Ishikawa (cell line): Measurements from ENCODE around the gene TMCC3.

ENCODE experiments used
- CEBPB ChIP-seq: IDR thresholded peaks from 2 replicates; pipeline ENCODE4 v1.6.1; 2012
- CREB1 ChIP-seq: IDR thresholded peaks from 2 replicates; pipeline ENCODE4 v1.6.1; 2012; ENCODE audit warnings: low read depth
- EGR1 ChIP-seq: IDR thresholded peaks from 2 replicates; pipeline ENCODE4 v1.6.1; 2012
- EP300 ChIP-seq: IDR thresholded peaks from 2 replicates; pipeline ENCODE4 v1.6.1; 2012; ENCODE audit warnings: borderline replicate concordance
- FOXM1 ChIP-seq: IDR thresholded peaks from 2 replicates; pipeline ENCODE4 v1.6.1; 2012; ENCODE audit warnings: low read depth, borderline replicate concordance
- MAX ChIP-seq: IDR thresholded peaks from 2 replicates; pipeline ENCODE4 v1.6.1; 2012
- NFIC ChIP-seq: IDR thresholded peaks from 2 replicates; pipeline ENCODE4 v1.6.1; 2012
- RAD21 ChIP-seq: IDR thresholded peaks from 2 replicates; pipeline ENCODE4 v1.6.1; 2012; ENCODE audit warnings: low read depth
- TAF1 ChIP-seq: IDR thresholded peaks from 2 replicates; pipeline ENCODE4 v1.6.1; 2012; ENCODE audit warnings: low read depth, mild to moderate bottlenecking
- TCF12 ChIP-seq: IDR thresholded peaks from 2 replicates; pipeline ENCODE4 v1.6.1; 2012; ENCODE audit warnings: low read depth
- TEAD4 ChIP-seq: IDR thresholded peaks from 2 replicates; pipeline ENCODE4 v1.6.1; 2012
- YY1 ChIP-seq: IDR thresholded peaks from 2 replicates; pipeline ENCODE4 v1.6.1; 2012; ENCODE audit warnings: low read depth
- ZBTB7A ChIP-seq: IDR thresholded peaks from 2 replicates; pipeline ENCODE4 v1.6.1; 2012; ENCODE audit warnings: low read depth
- TF ChIP-seq, protein P1 (sequence below): IDR thresholded peaks from 2 replicates; pipeline ENCODE4 v1.6.1; 2012
- TF ChIP-seq, protein P2 (sequence below): IDR thresholded peaks from 2 replicates; pipeline ENCODE4 v1.6.1; 2012; ENCODE audit warnings: low read depth, mild to moderate bottlenecking

Gene TMCC3

GRCh38 chr12:94694732-94695131 lies 44.4 kb upstream of the TMCC3 start:
- TF ChIP-seq, protein P1, sequence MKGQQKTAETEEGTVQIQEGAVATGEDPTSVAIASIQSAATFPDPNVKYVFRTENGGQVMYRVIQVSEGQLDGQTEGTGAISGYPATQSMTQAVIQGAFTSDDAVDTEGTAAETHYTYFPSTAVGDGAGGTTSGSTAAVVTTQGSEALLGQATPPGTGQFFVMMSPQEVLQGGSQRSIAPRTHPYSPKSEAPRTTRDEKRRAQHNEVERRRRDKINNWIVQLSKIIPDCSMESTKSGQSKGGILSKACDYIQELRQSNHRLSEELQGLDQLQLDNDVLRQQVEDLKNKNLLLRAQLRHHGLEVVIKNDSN, result no peak

- TF ChIP-seq FOXM1 (no peak), TAF1 (no peak), NFIC (no peak), CREB1 (no peak), EP300 (no peak), CEBPB (no peak), TCF12 (no peak), EGR1 (no peak), RAD21 (no peak), TEAD4 (no peak), ZBTB7A (no peak)
- TF ChIP-seq, protein P2, sequence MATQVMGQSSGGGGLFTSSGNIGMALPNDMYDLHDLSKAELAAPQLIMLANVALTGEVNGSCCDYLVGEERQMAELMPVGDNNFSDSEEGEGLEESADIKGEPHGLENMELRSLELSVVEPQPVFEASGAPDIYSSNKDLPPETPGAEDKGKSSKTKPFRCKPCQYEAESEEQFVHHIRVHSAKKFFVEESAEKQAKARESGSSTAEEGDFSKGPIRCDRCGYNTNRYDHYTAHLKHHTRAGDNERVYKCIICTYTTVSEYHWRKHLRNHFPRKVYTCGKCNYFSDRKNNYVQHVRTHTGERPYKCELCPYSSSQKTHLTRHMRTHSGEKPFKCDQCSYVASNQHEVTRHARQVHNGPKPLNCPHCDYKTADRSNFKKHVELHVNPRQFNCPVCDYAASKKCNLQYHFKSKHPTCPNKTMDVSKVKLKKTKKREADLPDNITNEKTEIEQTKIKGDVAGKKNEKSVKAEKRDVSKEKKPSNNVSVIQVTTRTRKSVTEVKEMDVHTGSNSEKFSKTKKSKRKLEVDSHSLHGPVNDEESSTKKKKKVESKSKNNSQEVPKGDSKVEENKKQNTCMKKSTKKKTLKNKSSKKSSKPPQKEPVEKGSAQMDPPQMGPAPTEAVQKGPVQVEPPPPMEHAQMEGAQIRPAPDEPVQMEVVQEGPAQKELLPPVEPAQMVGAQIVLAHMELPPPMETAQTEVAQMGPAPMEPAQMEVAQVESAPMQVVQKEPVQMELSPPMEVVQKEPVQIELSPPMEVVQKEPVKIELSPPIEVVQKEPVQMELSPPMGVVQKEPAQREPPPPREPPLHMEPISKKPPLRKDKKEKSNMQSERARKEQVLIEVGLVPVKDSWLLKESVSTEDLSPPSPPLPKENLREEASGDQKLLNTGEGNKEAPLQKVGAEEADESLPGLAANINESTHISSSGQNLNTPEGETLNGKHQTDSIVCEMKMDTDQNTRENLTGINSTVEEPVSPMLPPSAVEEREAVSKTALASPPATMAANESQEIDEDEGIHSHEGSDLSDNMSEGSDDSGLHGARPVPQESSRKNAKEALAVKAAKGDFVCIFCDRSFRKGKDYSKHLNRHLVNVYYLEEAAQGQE, result no peak
Observed at GRCh38 chr12:94690198-94690771, 39.9 kb upstream of the TMCC3 start.

- no peak for TF ChIP-seq EP300
- TF ChIP-seq ZBTB7A, result no peak
- TF ChIP-seq RAD21, result no peak
- TF ChIP-seq TEAD4, result no peak
- no peak for TF ChIP-seq TAF1
- no peak for TF ChIP-seq EGR1
- no peak for TF ChIP-seq FOXM1
- TF ChIP-seq, protein P2, result no peak
- no peak for TF ChIP-seq MAX
- no peak for TF ChIP-seq NFIC
- TF ChIP-seq, protein P1, result no peak
- TF ChIP-seq CREB1, result no peak
- no peak for TF ChIP-seq YY1
- TF ChIP-seq TCF12, result no peak
- no peak for TF ChIP-seq CEBPB
Observed at GRCh38 chr12:94689646-94690036, 39.3 kb upstream of the TMCC3 start.

- TF ChIP-seq CEBPB (no peak), FOXM1 (no peak)
Observed at GRCh38 chr12:94689002-94689645, 38.8 kb upstream of the TMCC3 start.

DNA sequence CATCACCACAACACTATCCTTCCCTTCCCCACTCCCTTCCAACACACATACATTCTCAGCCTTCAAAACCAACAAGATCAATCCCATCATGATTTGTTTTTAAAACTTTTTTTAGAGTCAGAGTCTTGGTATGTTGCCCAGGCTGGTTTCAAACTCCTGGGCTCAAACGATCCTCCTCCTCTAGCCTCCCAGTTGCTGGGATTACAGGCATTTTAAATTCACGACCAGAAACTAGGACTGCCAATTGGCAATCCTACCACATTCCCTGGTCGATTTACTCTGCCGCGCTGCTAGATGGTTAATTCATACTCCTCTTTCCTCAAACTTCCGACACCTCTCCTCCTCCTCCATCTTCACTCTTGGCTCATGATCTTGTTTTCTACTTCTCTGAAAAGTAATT lies 37.5 kb upstream of the TMCC3 start:
- TF ChIP-seq TEAD4, result no peak
- no peak for TF ChIP-seq NFIC
- no peak for TF ChIP-seq TCF12
- TF ChIP-seq YY1, result no peak
- TF ChIP-seq, protein P1, result no peak
- TF ChIP-seq EGR1, result no peak
- TF ChIP-seq CEBPB, result no peak
- TF ChIP-seq MAX, result no peak
- no peak for TF ChIP-seq RAD21
- TF ChIP-seq EP300, result no peak
- no peak for TF ChIP-seq TAF1
- TF ChIP-seq FOXM1, result no peak
- TF ChIP-seq ZBTB7A, result no peak
- TF ChIP-seq, protein P2, result no peak
- TF ChIP-seq CREB1, result no peak
